Endothelial cell of umbilical vein (primary cell): ENCODE data around the gene EML4. TPM values are rescaled to one million over a fixed set of nuclear protein-coding genes. Genes with fewer than 3 reads are reported as not detected.

Experiments
- BruUV-seq: library from RNA; stranded (reverse); fragments of 400-500 nt; replicated peaks from 2 replicates; lab custom pipeline; 2021; lab: Mats Ljungman, UMichigan
- CTCF ChIA-PET: fragments of 300-600, 350-600 bp; sonication (Branson Sonifier 250); formaldehyde crosslinking; loops from one replicate; lab custom pipeline; 2021; ENCODE audit warnings: antibody characterized with exemption, inconsistent platforms; lab: Charles Lee
- POLR2A ChIA-PET: fragments of 300-600, 350-600 bp; sonication (Branson Sonifier 250); formaldehyde crosslinking; loops from one replicate; lab custom pipeline; 2021; ENCODE audit warnings: antibody characterized with exemption, inconsistent platforms; lab: Charles Lee
- DNase-seq: peaks from one replicate; pipeline ENCODE4 v3.0.0-alpha.2; 2011; ENCODE audit warnings: low read depth, low spot score
- FAIRE-seq: peaks from 2 replicates; lab custom pipeline; 2011; peaks lifted over from hg19 to GRCh38; lab: Jason Lieb, UNC
- H2AFZ ChIP-seq: 2 replicates; pipeline ENCODE4 v1.6.0; 2012; ENCODE audit warnings: low read depth, low read length, control low read depth, inconsistent platforms
- H3K27ac ChIP-seq: 2 replicates; pipeline ENCODE4 v1.5.1; 2011; ENCODE audit warnings: low read depth, mild to moderate bottlenecking, control low read depth, low read length, moderate library complexity; ENCODE audit not compliant: insufficient read depth
- H3K27me3 ChIP-seq, 2 experiments: 2 replicates each; pipeline versions ENCODE4 v1.6.0 to v1.6.1; 2011; ENCODE audit warnings: low read length in 2 of 2, mixed read lengths in 1 of 2; ENCODE audit not compliant: control insufficient read depth in 2 of 2, insufficient read depth in 2 of 2
- H3K36me3 ChIP-seq, 2 experiments: 2 replicates in 1 of 2; 3 replicates in 1 of 2; pipeline ENCODE4 v1.5.1; 2011; ENCODE audit warnings: low read length in 2 of 2, mild to moderate bottlenecking in 1 of 2, moderate library complexity in 1 of 2; ENCODE audit not compliant: control insufficient read depth in 2 of 2, insufficient read depth in 2 of 2; ENCODE audit errors: extremely low read depth in 1 of 2
- H3K4me1 ChIP-seq: 3 replicates; pipeline ENCODE4 v1.5.1; 2011; ENCODE audit warnings: mild to moderate bottlenecking, low read length; ENCODE audit not compliant: control insufficient read depth, insufficient read depth; ENCODE audit errors: extremely low read depth
- H3K4me2 ChIP-seq: 2 replicates; pipeline ENCODE4 v1.6.1; 2011; ENCODE audit warnings: low read length, control low read depth, mixed read lengths; ENCODE audit not compliant: insufficient read depth
- H3K4me3 ChIP-seq, 3 experiments: fragments of 200-600 bp in 1 of 3; sonication (generic), shearing (Covaris generic) in 1 of 3; replicated peaks in 1 of 3; 2 replicates each; pipeline ENCODE4 v1.5.1; 2011 to 2016; ENCODE audit warnings: control low read depth in 3 of 3, low read length in 3 of 3, mild to moderate bottlenecking in 2 of 3, inconsistent platforms in 1 of 3, low read depth in 1 of 3, moderate library complexity in 1 of 3; ENCODE audit not compliant: insufficient read depth in 1 of 3
- H3K79me2 ChIP-seq: 2 replicates; pipeline ENCODE4 v1.6.0; 2012; ENCODE audit warnings: low read length, inconsistent platforms; ENCODE audit not compliant: control insufficient read depth, insufficient read depth
- H3K9ac ChIP-seq: replicated peaks from 2 replicates; pipeline ENCODE3; 2011; ENCODE audit warnings: low read length, control low read depth; ENCODE audit not compliant: insufficient read depth; ENCODE audit errors: extremely low read depth
- H3K9me1 ChIP-seq: replicated peaks from 3 replicates; pipeline ENCODE4 v1.6.0; 2011; ENCODE audit warnings: mild to moderate bottlenecking, low read length; ENCODE audit not compliant: control insufficient read depth, insufficient read depth; ENCODE audit errors: extremely low read depth
- H3K9me3 ChIP-seq: replicated peaks from 2 replicates; pipeline ENCODE4 v1.5.1; 2012; ENCODE audit warnings: low read length, inconsistent platforms; ENCODE audit not compliant: control insufficient read depth, insufficient read depth
- H4K20me1 ChIP-seq: replicated peaks from 2 replicates; pipeline ENCODE3; 2011; ENCODE audit warnings: mild to moderate bottlenecking, low read length; ENCODE audit not compliant: control insufficient read depth, insufficient read depth; ENCODE audit errors: extremely low read depth
- EZH2 ChIP-seq: IDR thresholded peaks from 2 replicates; pipeline ENCODE4 v1.6.1; 2012; ENCODE audit warnings: borderline replicate concordance, low read depth, mild to moderate bottlenecking, moderate library complexity, low read length, inconsistent platforms; ENCODE audit not compliant: severe bottlenecking
- FOS ChIP-seq: IDR thresholded peaks from 2 replicates; pipeline ENCODE4 v1.6.1; 2011; ENCODE audit warnings: mild to moderate bottlenecking, low read length, moderate library complexity, borderline replicate concordance; ENCODE audit not compliant: insufficient read depth
- GATA2 ChIP-seq: IDR thresholded peaks from 2 replicates; pipeline ENCODE4 v1.7.0; 2011; ENCODE audit warnings: low read depth, mild to moderate bottlenecking, moderate library complexity, mixed read lengths, low read length; ENCODE audit not compliant: insufficient read length, insufficient read depth
- JUN ChIP-seq: IDR thresholded peaks from 2 replicates; pipeline ENCODE4 v1.6.1; 2011; ENCODE audit warnings: borderline replicate concordance, low read depth; ENCODE audit not compliant: insufficient read length, insufficient read depth
- MYC ChIP-seq: IDR thresholded peaks from one replicate; pipeline ENCODE4 v1.6.1; 2011; ENCODE audit warnings: mild to moderate bottlenecking, low read depth, low read length
- POLR2A ChIP-seq: IDR thresholded peaks from 2 replicates; pipeline ENCODE4 v1.6.1; 2012; ENCODE audit warnings: low read depth, mild to moderate bottlenecking, control low read depth, low read length
- POLR2AphosphoS5 ChIP-seq: IDR thresholded peaks from 2 replicates; pipeline ENCODE4 v1.6.1; 2012; ENCODE audit warnings: low read depth, mild to moderate bottlenecking, control low read depth, low read length, moderate library complexity; ENCODE audit not compliant: insufficient read depth
- dilution Hi-C: fragments of 300-500 bp; cut with MboI; formaldehyde crosslinking; loops from one replicate; pipeline ENCODE4 v1.15.0; 2019; ENCODE audit warnings: low sequenced_read_pairs; ENCODE audit not compliant: extremely low pct_ligation_motif_present
- intact Hi-C: fragments of 100-400 bp; cut with micrococcal nuclease; formaldehyde crosslinking; loops from one replicate; pipeline ENCODE4 v1.10.0; 2022
- polyA plus RNA-seq, 4 experiments: library from polyadenylated mRNA; depleted of rRNA in 3 of 4; stranded (reverse) in 3 of 4; unstranded in 1 of 4; fragments of >200 nt; gene quantifications; 2 replicates each; pipeline versions ENCODE4 v1.2.1 to v1.2.3, GENCODE V29; 2011 to 2012; ENCODE audit warnings: missing spikeins in 1 of 4
- total RNA-seq: library from RNA; stranded (reverse); gene quantifications from 2 replicates; pipeline ENCODE4 v1.2.3, GENCODE V29; 2021
- TF ChIP-seq, protein P1 (sequence below): IDR thresholded peaks from 2 replicates; pipeline ENCODE4 v1.6.1; 2011; ENCODE audit not compliant: insufficient read depth, insufficient read length
- TF ChIP-seq, protein P2 (sequence below), 2 donors: IDR thresholded peaks; 1 replicate in 1 of 2; 2 replicates in 1 of 2; pipeline ENCODE4 v1.5.1; 2011; ENCODE audit warnings: low read length in 2 of 2, mild to moderate bottlenecking in 2 of 2, moderate library complexity in 2 of 2, control low read depth in 1 of 2, inconsistent platforms in 1 of 2, low read depth in 1 of 2; ENCODE audit not compliant: insufficient read depth in 1 of 2; ENCODE audit errors: extremely low read depth in 1 of 2

EML4 gene
- total and polyA plus RNA-seq, 2 donors (not counting 3 experiments of a cell fraction or from before 2014, with no cell fraction given): 13.3 to 32.0 TPM

DNA sequence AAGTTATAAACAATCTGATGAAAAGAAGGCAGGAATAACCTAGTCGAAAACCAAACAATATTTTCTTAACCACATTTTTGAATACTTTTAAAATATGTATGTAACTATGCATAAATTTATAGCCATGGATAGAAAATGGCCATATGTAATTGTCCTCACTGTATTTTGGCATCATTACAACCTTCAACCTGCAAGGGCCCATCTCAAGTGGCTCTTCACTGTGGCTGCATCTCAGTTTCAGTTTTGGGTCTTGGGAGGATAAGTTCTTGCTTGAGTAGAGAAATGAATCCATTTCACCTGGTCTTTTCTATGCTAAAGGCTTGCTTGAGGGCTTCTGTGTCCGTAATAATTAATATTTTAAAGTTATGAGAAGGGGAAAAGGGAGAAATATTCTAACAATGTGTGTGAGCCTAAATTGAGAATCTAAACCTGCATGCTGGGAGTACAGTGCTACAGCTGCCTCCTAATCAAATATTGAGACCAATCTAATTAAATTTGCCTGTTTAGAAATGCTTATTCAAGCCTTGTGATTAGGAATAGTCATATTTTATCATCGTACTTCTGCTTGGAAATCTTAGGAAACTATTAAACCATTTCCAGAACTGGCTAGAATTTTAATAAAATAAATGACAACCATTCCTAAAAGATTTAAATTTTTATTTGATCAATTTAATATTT is 92.5 kb downstream of the EML4 start:
- no TSS peak for BruUV-seq
- FAIRE-seq (no peak), DNase-seq (no peak)
- Histone ChIP-seq H3K9me1 (no peaks in the 10 kb centered on the region), H3K27me3 (no peaks in the 10 kb centered on the region), H3K79me2 (no peaks in the 10 kb centered on the region), H3K9ac (no peak overlapping the region), H2AFZ (no peak overlapping the region), H3K27ac (no peak overlapping the region), H3K4me1 (peaks cover 5% of the 10 kb centered on the region), H3K4me2 (no peak overlapping the region), H3K4me3 (no peak overlapping the region), H3K9me3 (no peaks in the 10 kb centered on the region), H3K36me3 (no peaks in the 10 kb centered on the region), H4K20me1 (no peaks in the 10 kb centered on the region)
- POLR2A ChIA-PET: no interaction called here
- TF ChIP-seq FOS (no peak), JUN (no peak), POLR2AphosphoS5 (no peak), MYC (no peak), EZH2 (no peak), POLR2A (no peak), GATA2 (no peak)
- TF ChIP-seq, protein P1, sequence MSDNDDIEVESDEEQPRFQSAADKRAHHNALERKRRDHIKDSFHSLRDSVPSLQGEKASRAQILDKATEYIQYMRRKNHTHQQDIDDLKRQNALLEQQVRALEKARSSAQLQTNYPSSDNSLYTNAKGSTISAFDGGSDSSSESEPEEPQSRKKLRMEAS: no peak
- TF ChIP-seq, protein P2, sequence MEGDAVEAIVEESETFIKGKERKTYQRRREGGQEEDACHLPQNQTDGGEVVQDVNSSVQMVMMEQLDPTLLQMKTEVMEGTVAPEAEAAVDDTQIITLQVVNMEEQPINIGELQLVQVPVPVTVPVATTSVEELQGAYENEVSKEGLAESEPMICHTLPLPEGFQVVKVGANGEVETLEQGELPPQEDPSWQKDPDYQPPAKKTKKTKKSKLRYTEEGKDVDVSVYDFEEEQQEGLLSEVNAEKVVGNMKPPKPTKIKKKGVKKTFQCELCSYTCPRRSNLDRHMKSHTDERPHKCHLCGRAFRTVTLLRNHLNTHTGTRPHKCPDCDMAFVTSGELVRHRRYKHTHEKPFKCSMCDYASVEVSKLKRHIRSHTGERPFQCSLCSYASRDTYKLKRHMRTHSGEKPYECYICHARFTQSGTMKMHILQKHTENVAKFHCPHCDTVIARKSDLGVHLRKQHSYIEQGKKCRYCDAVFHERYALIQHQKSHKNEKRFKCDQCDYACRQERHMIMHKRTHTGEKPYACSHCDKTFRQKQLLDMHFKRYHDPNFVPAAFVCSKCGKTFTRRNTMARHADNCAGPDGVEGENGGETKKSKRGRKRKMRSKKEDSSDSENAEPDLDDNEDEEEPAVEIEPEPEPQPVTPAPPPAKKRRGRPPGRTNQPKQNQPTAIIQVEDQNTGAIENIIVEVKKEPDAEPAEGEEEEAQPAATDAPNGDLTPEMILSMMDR (IDR thresholded peaks at IDR 0.05; ENCODE audit: extremely low read depth in 1 of 2, insufficient read depth in 1 of 2, low read depth in 1 of 2, low read length in 2 of 2): no peak
- CTCF ChIA-PET: interaction anchor here (0.5 to 1.5 kb wide), 3 partner anchors 20 to 31 kb away, joined by 3 to 4 read pairs (median 3); no protein-coding TSS in a partner anchor
- dilution Hi-C loops: no loop called here
- intact Hi-C loops: no loop called here
